CD4-positive, CD25-positive, alpha-beta regulatory T cell (primary cell): ENCODE results near the gene FBP1. TPM values are rescaled to one million over a fixed set of nuclear protein-coding genes. Genes with fewer than 3 reads are reported as not detected.
A peak's percentile ranks its signal among the peaks of the same experiment; 100 is the strongest.

Experiments used
- ATAC-seq, 2 donors: fragments of 150-1000 bp; cut with Tn5 transposase; one replicate each; pipeline ENCODE4 v1.10.0; 2021; ENCODE audit warnings: low read depth in 2 of 2, moderate number of reproducible peaks in 2 of 2, moderate library complexity in 1 of 2
- DNase-seq, 3 donors: peaks; one replicate each; pipeline versions ENCODE4 v3.0.0 to v3.0.0-alpha.2; 2012 to 2022; ENCODE audit warnings: mixed read lengths in 1 of 3
- H3K27ac ChIP-seq: one replicate; pipeline ENCODE4 v1.7.0; 2013; ENCODE audit warnings: mild to moderate bottlenecking, low read length; ENCODE audit not compliant: insufficient read depth, poor library complexity, severe bottlenecking
- H3K27me3 ChIP-seq: one replicate; pipeline ENCODE4 v1.7.0; 2013; ENCODE audit warnings: low read length; ENCODE audit not compliant: control insufficient read depth, insufficient read depth
- H3K36me3 ChIP-seq: one replicate; pipeline ENCODE4 v1.7.0; 2013; ENCODE audit warnings: mild to moderate bottlenecking, low read length, moderate library complexity; ENCODE audit not compliant: control insufficient read depth, insufficient read depth
- H3K4me1 ChIP-seq: 2 replicates; pipeline ENCODE4 v1.7.0; 2013; ENCODE audit warnings: mild to moderate bottlenecking, low read length; ENCODE audit not compliant: insufficient read depth, control insufficient read depth, poor library complexity, severe bottlenecking
- H3K4me3 ChIP-seq: one replicate; pipeline ENCODE4 v1.7.0; 2013; ENCODE audit warnings: low read depth, mild to moderate bottlenecking, low read length, moderate library complexity
- H3K9me3 ChIP-seq, 2 experiments: 1 replicate in 1 of 2; 2 replicates in 1 of 2; pipeline ENCODE4 v1.7.0; 2013; ENCODE audit warnings: low read length in 2 of 2, mild to moderate bottlenecking in 1 of 2, moderate library complexity in 1 of 2; ENCODE audit not compliant: control insufficient read depth in 2 of 2
- H3K27ac Mint-ChIP-seq, 3 donors: one replicate each; pipeline ENCODE4 v1.8.0; 2020 to 2022; ENCODE audit warnings: mild to moderate bottlenecking in 3 of 3, mixed read lengths in 3 of 3, moderate library complexity in 2 of 3
- H3K27me3 Mint-ChIP-seq: one replicate; pipeline ENCODE4 v1.8.0; 2022; ENCODE audit warnings: mild to moderate bottlenecking, mixed read lengths
- H3K36me3 Mint-ChIP-seq: one replicate; pipeline ENCODE4 v1.8.0; 2020; ENCODE audit warnings: mixed read lengths
- H3K4me1 Mint-ChIP-seq, 4 donors: one replicate each; pipeline ENCODE4 v1.8.0; 2020 to 2022; ENCODE audit warnings: mixed read lengths in 4 of 4, mild to moderate bottlenecking in 1 of 4
- H3K4me3 Mint-ChIP-seq, 4 donors: one replicate each; pipeline ENCODE4 v1.8.0; 2020 to 2022; ENCODE audit warnings: mild to moderate bottlenecking in 4 of 4, mixed read lengths in 4 of 4, moderate library complexity in 3 of 4
- H3K9me3 Mint-ChIP-seq, 7 donors: one replicate each; pipeline ENCODE4 v1.8.0; 2020 to 2022; ENCODE audit warnings: mixed read lengths in 7 of 7, mild to moderate bottlenecking in 3 of 7, moderate library complexity in 2 of 7
- polyA plus RNA-seq, 4 donors: library from polyadenylated mRNA; unstranded; fragments of 300-500 nt; fragmentation: Illumina TruSeq; gene quantifications; one replicate each; pipeline ENCODE4 v1.2.3, GENCODE V29; 2021
- total RNA-seq: library from RNA; stranded (reverse); gene quantifications from one replicate; pipeline ENCODE4 v1.2.3, GENCODE V29; 2022

FBP1 gene
- total and polyA plus RNA-seq, 5 donors from 2014 or later, result 0.42 to 9.2 (median 4.8) TPM

DNA sequence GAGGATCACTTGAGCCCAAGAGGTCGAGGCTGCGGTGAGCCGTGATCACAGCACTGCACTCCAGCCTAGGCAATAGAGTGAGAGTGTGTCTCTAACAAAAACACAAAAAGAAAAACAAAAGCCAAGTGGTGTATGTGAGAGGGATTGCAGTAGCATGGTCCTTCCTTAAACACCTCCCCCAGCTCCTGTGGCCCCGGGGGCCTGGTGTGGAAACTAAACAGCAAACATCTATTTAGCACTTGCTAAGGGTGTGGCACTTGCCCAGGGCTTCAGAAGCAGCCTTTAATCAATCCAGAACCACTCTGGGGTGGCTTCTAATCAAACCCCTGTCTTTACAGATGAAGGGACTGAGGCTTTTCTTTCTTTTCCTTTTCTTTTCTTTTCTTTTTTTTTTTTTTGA lies 4.4 kb upstream of the FBP1 start:
- no peaks in the 10 kb centered on the region for H3K9me3 ChIP-seq
- DNase-seq (no peak), ATAC-seq (no peak)
- no peaks in the 10 kb centered on the region for H3K36me3 ChIP-seq
- H3K27ac ChIP-seq, result no peak overlapping the region
- Mint-ChIP-seq H3K27ac (no peak overlapping the region), H3K27me3 (peaks cover 20% of the 10 kb centered on the region), H3K36me3 (peaks cover 3% of the 10 kb centered on the region), H3K9me3 (peaks cover 0 to under 1% (median 0%) of the 10 kb centered on the region in 7 donors), H3K4me3 (no peak overlapping the region), H3K4me1 (peaks cover 0 to 9% (median 6%) of the 10 kb centered on the region in 4 donors)
- H3K4me3 ChIP-seq, result no peak overlapping the region
- no peaks in the 10 kb centered on the region for H3K27me3 ChIP-seq
- peaks cover 8% of the 10 kb centered on the region for H3K4me1 ChIP-seq

DNA sequence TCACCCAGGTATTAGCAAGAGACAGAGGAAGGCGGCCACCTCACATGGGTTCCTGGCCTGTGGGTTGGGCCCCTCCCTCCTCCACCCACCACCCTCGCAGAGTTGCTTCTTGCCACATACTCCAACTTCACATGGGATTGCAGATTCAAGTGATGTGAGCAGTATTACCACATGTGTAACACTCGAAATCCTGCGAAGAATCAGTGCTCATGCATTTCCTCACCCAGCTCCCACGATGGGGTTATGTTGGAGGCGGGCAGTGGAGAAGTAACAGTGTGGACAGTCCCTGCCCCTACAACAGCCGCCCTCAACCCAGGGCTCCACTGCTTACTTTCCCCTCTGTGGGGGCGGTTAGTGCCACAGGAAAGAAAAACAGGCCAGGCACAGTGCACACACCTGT lies 3.9 kb upstream of the FBP1 start:
- no peaks in the 10 kb centered on the region for H3K36me3 ChIP-seq
- no peak overlapping the region for H3K27ac ChIP-seq
- H3K9me3 Mint-ChIP-seq, result peaks cover 0 to 1% (median 0%) of the 10 kb centered on the region in 7 donors
- H3K27me3 ChIP-seq, result no peaks in the 10 kb centered on the region
- H3K27ac Mint-ChIP-seq, result no peak overlapping the region
- H3K9me3 ChIP-seq, result no peaks in the 10 kb centered on the region
- peaks cover 26% of the 10 kb centered on the region for H3K27me3 Mint-ChIP-seq
- peaks cover 12% of the 10 kb centered on the region for H3K4me1 ChIP-seq
- peaks cover 0 to 13% (median 8%) of the 10 kb centered on the region in 4 donors for H3K4me1 Mint-ChIP-seq
- no peak overlapping the region for H3K4me3 ChIP-seq
- DNase-seq (no peak), ATAC-seq (no peak)
- H3K36me3 Mint-ChIP-seq, result peaks cover under 1% of the 10 kb centered on the region
- no peak overlapping the region for H3K4me3 Mint-ChIP-seq

DNA sequence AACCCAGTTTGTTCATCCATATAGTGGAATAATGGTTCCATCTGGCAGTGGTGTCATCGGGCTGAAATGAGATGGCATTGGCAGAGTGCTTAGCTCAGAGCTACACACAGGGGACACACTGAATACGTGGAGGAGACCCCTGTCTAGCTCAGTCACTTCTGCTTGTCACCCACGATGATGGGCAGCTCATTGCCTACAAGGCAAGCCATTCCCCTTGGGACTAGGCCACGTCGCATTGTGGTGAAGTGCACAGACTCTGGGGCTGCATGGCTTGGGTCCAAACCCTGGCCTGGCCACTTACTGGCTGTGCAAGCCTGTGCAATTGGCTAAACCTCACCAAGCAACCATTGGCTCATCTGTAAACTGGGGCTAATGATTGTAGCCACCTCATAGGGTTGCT lies 3.2 kb upstream of the FBP1 start:
- Histone ChIP-seq H3K27me3 (no peaks in the 10 kb centered on the region), H3K4me3 (no peak overlapping the region), H3K4me1 (peaks cover 12% of the 10 kb centered on the region), H3K9me3 (no peaks in the 10 kb centered on the region), H3K36me3 (no peaks in the 10 kb centered on the region), H3K27ac (no peak overlapping the region)
- Mint-ChIP-seq H3K4me3 (no peak overlapping the region), H3K27me3 (peaks cover 33% of the 10 kb centered on the region), H3K9me3 (peaks cover 0 to 1% (median 0%) of the 10 kb centered on the region in 7 donors), H3K4me1 (peaks cover 0 to 15% (median 8%) of the 10 kb centered on the region in 4 donors), H3K36me3 (no peaks in the 10 kb centered on the region), H3K27ac (no peak overlapping the region)
- ATAC-seq (no peak), DNase-seq (no peak)

DNA sequence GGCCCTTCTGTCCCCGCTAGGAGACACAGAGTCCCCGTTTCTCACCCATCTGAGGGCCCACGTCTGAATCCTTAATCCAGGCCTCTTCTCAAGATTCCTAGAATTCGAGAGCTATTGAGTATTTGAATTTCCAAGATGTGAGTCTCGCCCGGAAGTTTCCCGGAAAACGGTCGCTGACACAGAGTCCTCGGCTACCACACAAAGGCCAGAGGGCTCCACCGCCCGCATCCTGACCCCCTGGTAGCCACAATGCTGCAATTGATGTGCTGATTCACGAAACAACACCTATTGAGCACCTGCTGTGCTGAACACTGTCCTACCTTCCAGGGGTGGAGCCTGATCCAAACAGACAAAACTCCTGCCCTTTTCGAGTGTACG lies 670 bp upstream of the FBP1 start:
- Mint-ChIP-seq H3K4me3 (peak overlapping the region; percentile 82 to 98 (median 94)), H3K4me1 (peaks cover 0 to 15% (median 7%) of the 10 kb centered on the region in 4 donors), H3K9me3 (peaks cover 0 to 1% (median 0%) of the 10 kb centered on the region in 7 donors), H3K27ac (peak overlapping the region; percentile 87 to 95 (median 92)), H3K27me3 (peaks cover 44% of the 10 kb centered on the region), H3K36me3 (no peaks in the 10 kb centered on the region)
- peaks cover 12% of the 10 kb centered on the region for H3K4me1 ChIP-seq
- H3K27me3 ChIP-seq, result no peaks in the 10 kb centered on the region
- no peaks in the 10 kb centered on the region for H3K9me3 ChIP-seq
- ATAC-seq, result no peak
- no peak for DNase-seq
- H3K36me3 ChIP-seq, result no peaks in the 10 kb centered on the region
- no peak overlapping the region for H3K4me3 ChIP-seq
- no peak overlapping the region for H3K27ac ChIP-seq

GRCh38 chr9:94638335-94639060 lies 820 bp downstream of the FBP1 start:
- no peak for DNase-seq
- no peak for ATAC-seq
- Mint-ChIP-seq H3K27ac (peak overlapping the region in 2 of 3 donors; percentile 87 to 89), H3K27me3 (peaks cover 51% of the 10 kb centered on the region), H3K4me3 (peak overlapping the region; percentile 82 to 98 (median 94)), H3K9me3 (peaks cover 0 to 1% (median 0%) of the 10 kb centered on the region in 7 donors), H3K36me3 (no peaks in the 10 kb centered on the region), H3K4me1 (peaks cover 0 to 15% (median 7%) of the 10 kb centered on the region in 4 donors)
- no peaks in the 10 kb centered on the region for H3K27me3 ChIP-seq
- H3K27ac ChIP-seq, result no peak overlapping the region
- H3K36me3 ChIP-seq, result no peaks in the 10 kb centered on the region
- no peak overlapping the region for H3K4me3 ChIP-seq
- peaks cover 12% of the 10 kb centered on the region for H3K4me1 ChIP-seq
- no peaks in the 10 kb centered on the region for H3K9me3 ChIP-seq

- Mint-ChIP-seq H3K27me3 (peaks cover 26% of the 10 kb centered on the region), H3K36me3 (no peaks in the 10 kb centered on the region), H3K4me1 (no peaks in the 10 kb centered on the region), H3K9me3 (peaks cover 0 to 1% (median 0%) of the 10 kb centered on the region in 7 donors), H3K27ac (no peak overlapping the region), H3K4me3 (no peak overlapping the region)
- no peaks in the 10 kb centered on the region for H3K9me3 ChIP-seq
- no peak overlapping the region for H3K27ac ChIP-seq
- H3K27me3 ChIP-seq, result no peaks in the 10 kb centered on the region
- no peaks in the 10 kb centered on the region for H3K36me3 ChIP-seq
- H3K4me3 ChIP-seq, result no peak overlapping the region
- ATAC-seq, result no peak
- no peaks in the 10 kb centered on the region for H3K4me1 ChIP-seq
- no peak for DNase-seq
Measured at GRCh38 chr9:94632737-94633136, 6.6 kb downstream of the FBP1 start.

DNA sequence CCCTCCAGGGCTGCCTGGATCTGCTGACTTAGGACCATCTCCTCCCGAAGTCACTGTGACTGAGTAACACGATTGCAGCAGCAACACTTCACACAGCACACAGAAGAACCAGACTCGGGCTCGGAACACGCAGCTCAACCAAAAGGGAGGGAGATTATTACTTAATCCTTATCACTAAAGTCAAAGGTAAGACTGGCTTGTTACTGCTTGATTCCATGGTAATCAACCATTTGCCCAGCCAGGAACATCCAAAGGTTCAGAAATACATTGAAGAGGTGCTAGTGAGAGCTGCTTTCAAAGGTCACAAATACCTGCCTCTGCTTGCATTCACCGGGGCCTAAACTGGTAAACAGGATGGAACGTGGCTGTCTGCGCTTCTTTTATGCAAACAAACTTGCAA lies 7.7 kb downstream of the FBP1 start:
- Mint-ChIP-seq H3K27ac (no peak overlapping the region), H3K36me3 (no peaks in the 10 kb centered on the region), H3K4me3 (no peak overlapping the region), H3K9me3 (peaks cover 0 to 1% (median 0%) of the 10 kb centered on the region in 7 donors), H3K27me3 (peaks cover 14% of the 10 kb centered on the region), H3K4me1 (no peaks in the 10 kb centered on the region)
- Histone ChIP-seq H3K9me3 (no peaks in the 10 kb centered on the region), H3K4me1 (no peaks in the 10 kb centered on the region), H3K27me3 (no peaks in the 10 kb centered on the region), H3K36me3 (no peaks in the 10 kb centered on the region), H3K27ac (no peak overlapping the region), H3K4me3 (no peak overlapping the region)
- DNase-seq (no peak), ATAC-seq (no peak)

DNA sequence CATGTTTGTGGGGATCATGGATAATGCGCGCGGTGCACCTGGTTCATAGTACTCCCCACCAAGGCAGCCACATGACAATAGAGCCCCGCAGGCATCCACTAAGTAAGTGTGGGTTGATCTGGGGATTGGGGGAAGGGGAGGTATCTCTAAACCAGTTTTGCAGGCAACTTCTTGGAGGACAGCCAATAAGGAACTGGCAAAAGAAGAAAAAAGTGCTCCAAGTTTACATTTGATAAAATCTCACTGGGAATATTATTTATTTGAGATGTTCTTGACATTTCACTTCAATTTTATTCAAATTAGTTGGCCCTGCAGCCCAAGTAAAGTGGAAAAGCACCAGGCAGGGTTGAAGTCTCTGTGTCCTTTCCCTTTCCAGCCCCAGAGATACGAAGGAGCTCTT lies 8.5 kb downstream of the FBP1 start:
- no peak overlapping the region for H3K27ac ChIP-seq
- H3K4me3 Mint-ChIP-seq, result no peak overlapping the region
- peaks cover 0 to 1% (median 0%) of the 10 kb centered on the region in 7 donors for H3K9me3 Mint-ChIP-seq

More for the DNA sequence above, 8.5 kb downstream of the FBP1 start:
- Histone ChIP-seq H3K27me3 (no peaks in the 10 kb centered on the region), H3K9me3 (no peaks in the 10 kb centered on the region), H3K4me3 (no peak overlapping the region), H3K36me3 (no peaks in the 10 kb centered on the region), H3K4me1 (no peaks in the 10 kb centered on the region)
- Mint-ChIP-seq H3K36me3 (no peaks in the 10 kb centered on the region), H3K27me3 (peaks cover 13% of the 10 kb centered on the region), H3K4me1 (no peaks in the 10 kb centered on the region), H3K27ac (no peak overlapping the region)
- ATAC-seq, result no peak
- no peak for DNase-seq
